ENCODE results near the gene ROBO2.

- TF ChIP-seq POLR2AphosphoS5 (IDR thresholded peaks at IDR 0.05; ENCODE audit: low read depth, low read length) (no peak), PBX3 (IDR thresholded peaks at IDR 0.05) (no peak), TAF1 (IDR thresholded peaks at IDR 0.05; ENCODE audit: borderline replicate concordance, low read depth, low read length) (no peak), EP300 (IDR thresholded peaks at IDR 0.05; ENCODE audit: borderline replicate concordance in 1 of 2, low read depth in 1 of 2, low read length in 1 of 2) (no peak), IRF3 (IDR thresholded peaks at IDR 0.05; ENCODE audit: low read depth, low read length) (no peak), EZH2phosphoT487 (IDR thresholded peaks at IDR 0.05; ENCODE audit: borderline replicate concordance, low read depth) (no peak), CTCF (IDR thresholded peaks at IDR 0.05) (no peak), CHD2 (IDR thresholded peaks at IDR 0.05; ENCODE audit: low read length, partially characterized antibody) (no peak), REST (IDR thresholded peaks at IDR 0.05; ENCODE audit: low read depth, low read length) (no peak), SIN3A (IDR thresholded peaks at IDR 0.05; ENCODE audit: borderline replicate concordance, low read depth, low read length) (no peak), YY1 (IDR thresholded peaks at IDR 0.05; ENCODE audit: low read depth) (no peak)
These were observed 646.7 kb downstream of the ROBO2 start for GRCh38 chr3:77686560-77686959.

All from SK-N-SH (cell line).